Measurements from ENCODE around the gene TRPC4AP. TPM values are rescaled to one million over a fixed set of nuclear protein-coding genes. Genes with fewer than 3 reads are reported as not detected.

Gene TRPC4AP
- total RNA-seq, 2 experiments from 2014 or later, result 48.2 to 49.1 TPM

DNA sequence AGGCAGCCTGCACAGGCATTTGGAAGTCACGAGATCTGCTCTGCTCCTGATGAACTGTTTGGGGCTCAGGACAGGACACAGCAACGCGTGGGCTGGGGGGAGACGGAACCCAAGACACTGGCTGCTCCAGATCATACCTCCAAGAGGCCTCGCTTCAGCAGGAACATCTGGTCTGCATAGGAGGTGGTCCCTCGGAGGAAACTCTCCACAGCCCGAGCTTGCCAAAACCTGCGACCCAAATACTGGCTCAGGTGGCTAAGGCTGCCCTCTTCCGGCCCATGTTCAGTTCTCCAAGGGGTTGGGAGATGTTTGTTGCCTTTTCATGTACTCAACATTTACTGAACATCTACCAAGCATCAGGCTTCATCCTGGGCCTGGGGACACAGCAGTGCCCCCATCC lies 85.2 kb downstream of the TRPC4AP start:
- ChIA-PET POLR2A (no interaction called here), CTCF (no interaction called here)

DNA sequence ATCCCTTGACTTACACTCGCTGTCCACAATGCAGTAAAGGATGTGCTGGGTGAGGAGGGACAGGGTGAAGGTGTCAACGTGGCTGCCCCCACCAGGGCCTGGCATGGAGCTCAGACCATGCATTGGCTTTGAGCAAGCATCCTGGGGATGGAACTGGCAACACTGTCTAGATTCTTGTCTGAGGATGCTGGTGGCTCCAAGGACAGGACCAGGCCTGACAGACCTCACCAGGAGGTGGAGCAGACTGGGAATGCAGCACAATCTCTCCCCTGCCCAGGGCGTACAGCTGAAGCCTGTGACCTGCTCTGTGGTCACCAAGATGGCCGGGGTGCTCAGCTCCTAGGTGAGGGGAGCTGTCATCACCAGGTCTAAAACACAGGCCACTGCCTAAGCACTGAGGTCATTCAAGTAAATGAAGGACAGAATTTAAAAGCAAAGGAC lies 86.1 kb downstream of the TRPC4AP start:
- POLR2A ChIA-PET, result no interaction called here
- CTCF ChIA-PET, result interaction anchor here (0.6 kb wide), 1 partner anchor 588 kb away, joined by 4 read pairs; no protein-coding TSS in a partner anchor

DNA sequence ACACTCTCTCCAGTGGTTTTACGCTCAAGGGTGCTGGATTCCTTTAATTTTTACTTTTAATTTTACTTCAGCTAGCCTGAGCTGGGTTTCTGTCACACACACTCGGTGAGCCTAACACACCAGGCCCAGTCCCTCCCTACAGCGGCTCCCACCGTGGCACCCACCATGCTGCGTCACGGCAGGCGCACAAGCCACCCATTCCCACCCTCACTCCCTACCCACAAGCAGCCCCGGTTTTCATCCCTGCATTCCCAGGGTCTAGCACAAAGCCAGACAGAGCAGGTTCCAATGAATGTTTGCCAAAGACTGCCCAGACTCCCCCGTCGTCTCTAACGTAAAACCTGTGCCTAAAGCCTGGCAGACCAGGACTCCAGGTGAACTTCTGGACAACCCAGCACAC lies 86.6 kb downstream of the TRPC4AP start:
- ChIA-PET POLR2A (no interaction called here), CTCF (no interaction called here)

DNA sequence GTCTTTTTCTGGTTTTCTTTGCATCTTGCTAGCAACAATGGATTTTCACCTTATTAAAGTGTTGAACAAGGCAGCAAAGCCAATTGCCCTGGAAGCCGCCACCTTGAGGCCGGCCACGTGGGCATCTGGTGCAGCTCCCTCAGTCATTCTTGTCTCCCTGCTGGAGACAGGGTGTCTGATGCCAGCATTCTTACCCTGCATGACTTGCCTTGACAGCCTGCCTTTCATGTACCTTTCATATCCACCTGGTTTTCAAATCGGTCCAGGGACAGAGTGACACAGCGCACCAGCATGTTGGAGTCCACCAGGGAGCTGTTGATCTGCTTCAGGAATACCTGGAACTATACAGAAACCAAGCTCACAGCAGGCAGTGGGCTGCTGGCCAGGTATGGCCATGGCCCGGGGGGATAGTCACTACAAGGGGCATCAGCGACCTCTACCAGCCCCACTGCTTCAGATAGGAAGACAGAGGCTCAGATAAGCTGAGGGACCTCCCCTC lies 87.1 kb downstream of the TRPC4AP start:
- CTCF ChIA-PET, result no interaction called here
- POLR2A ChIA-PET, result no interaction called here

DNA sequence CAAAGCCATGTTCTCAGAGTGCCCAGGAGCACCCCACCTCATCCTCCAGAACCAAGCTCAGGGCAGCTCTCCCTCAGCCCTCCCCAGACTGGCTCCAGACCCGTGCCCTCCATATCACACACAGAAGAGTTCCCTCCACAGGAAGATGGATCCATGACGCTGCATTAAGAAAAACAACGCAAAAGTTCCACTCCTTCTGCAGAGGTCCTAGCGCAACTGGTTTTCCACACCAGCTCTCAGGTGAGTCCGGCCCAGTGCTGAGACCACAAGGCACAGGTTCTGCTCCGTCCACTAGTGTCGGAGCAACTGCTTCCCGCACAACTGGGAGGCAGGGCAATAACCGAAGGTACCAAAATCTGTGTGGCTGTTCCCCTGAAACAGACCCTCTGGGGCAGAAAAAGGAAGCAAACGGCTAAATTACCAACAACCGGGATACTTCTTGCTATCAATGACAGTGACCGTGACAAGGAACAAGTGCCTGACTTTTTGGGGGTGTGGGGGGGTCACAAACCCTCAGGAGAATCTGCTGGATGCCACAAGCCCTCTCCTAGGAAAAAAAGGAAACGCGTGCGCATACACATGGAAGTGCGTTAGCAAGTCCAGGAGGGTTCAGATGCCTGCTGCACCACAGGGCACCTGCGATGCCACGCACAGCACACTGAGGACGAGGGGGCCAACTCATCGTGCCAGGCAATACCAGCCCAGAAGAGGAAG lies 87.7 kb downstream of the TRPC4AP start:
- ChIA-PET POLR2A (no interaction called here), CTCF (no interaction called here)

DNA sequence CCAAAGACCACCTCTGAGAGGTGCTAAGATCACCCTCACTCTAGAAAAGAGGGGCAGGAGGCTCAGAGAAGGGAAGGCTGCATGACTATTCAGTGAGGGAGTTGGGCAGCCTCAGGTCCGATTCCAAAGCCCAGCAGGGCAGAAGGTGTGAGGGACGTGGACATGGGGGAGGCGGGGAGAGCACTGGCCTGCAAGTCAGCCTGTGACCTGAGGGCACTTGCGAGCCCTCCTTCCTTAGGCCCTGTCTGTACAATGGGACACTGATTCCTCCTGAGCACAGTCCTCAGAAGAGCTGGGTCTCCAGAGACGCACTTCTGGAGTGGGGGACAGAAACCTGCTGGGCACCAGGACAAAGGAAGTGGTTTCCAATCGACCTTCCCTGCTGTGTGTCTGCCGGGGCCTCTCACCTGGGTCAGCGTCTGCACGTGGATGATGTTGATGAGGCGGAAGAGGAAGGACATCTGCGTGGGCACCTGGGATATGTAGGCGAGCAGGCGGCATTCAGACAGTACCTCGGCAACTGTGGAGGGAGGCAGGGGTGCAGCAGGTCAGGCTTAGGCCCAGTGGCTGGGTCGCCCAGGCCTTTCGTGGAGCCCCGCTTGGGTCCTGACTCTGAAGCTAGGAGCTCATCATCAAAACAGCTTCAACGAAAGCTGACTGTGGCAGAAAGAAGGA lies 88.4 kb downstream of the TRPC4AP start:
- ChIA-PET CTCF (no interaction called here), POLR2A (no interaction called here)

DNA sequence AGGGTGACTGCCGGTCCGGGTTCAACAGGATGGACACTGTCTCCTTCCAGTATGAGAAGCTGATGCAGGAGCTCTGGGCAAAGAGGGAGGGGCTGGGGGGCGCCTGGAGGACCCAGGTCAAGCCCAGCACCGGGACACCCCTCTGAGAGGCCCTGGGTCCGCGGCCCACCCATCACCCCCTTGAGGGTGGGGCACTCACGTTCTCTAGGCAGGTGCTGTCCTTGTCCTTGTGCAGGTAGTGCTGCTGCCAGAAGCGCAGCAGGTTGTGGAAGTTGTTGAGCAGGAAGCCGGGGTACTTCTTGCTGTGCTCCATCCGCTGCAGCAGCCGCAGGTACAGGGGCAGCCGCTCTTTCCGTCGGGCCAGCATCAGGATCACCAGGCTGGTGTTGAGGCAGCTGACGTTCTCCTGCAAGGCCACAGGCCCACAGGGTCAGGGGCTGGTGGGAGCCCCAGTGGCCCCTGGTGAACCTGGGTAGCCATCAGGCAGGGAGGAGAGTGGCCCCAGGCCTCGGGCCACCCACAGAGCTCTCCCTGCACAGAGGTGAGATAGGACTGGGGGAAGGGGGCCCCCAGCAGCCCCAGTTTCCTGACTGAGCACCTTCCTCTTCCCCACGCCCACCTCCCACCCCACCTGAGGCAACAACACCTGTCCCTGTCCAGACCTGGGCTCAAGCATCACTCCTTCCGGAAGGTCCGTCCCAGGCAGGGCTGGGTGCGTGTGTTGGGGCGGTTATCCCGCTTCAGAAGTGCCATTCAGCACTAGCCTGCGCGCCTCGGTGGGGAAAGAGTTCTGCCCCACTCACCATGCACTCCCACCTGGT lies 89.2 kb downstream of the TRPC4AP start:
- ChIA-PET CTCF (interaction anchor here (0.5 kb wide), 1 partner anchor 12 kb away, joined by 3 read pairs; no protein-coding TSS in a partner anchor), POLR2A (no interaction called here)

DNA sequence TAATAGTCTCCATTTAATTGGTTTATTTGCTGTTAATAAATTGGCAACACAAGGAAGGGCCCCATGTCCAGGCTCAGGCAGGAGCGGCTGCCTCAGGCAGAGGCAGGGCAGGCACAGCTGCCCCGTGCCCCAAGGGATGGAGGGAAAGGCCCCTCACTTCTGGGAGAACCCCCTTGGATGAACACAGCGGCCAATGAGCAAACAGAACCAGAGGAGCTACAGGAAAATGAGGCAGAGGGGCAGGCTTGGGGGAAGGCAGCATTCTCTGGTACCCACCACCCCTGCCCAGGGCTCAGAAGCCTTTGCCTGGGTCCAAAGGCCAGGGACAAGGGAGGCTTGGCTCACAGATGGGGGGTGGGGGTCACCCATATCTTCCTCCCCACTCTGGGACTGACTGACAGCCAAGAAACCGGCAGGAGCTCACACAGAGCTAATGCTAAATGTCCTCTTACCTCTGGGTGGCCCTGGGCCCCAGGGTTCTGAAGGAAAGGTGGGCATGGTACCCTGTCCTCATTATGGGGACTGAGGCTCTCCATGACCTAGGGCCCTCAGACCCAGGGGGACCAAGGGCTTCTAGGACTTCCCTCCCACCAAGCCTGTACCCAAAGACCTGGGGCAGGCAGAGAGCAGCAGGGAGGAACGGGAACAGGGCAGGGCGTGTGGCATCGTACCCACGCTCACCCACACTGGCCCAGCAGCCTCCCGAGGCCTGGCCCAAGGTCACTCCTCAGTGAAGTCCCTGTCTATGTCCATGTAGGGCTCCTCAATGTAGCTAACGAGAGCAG lies 90.0 kb downstream of the TRPC4AP start:
- ChIA-PET POLR2A (no interaction called here), CTCF (interaction anchor here (0.5 to 2.7 kb wide), 2 partner anchors 12 to 129 kb away, joined by 3 to 8 read pairs; partner anchors contain the start of gene GGT7)

DNA sequence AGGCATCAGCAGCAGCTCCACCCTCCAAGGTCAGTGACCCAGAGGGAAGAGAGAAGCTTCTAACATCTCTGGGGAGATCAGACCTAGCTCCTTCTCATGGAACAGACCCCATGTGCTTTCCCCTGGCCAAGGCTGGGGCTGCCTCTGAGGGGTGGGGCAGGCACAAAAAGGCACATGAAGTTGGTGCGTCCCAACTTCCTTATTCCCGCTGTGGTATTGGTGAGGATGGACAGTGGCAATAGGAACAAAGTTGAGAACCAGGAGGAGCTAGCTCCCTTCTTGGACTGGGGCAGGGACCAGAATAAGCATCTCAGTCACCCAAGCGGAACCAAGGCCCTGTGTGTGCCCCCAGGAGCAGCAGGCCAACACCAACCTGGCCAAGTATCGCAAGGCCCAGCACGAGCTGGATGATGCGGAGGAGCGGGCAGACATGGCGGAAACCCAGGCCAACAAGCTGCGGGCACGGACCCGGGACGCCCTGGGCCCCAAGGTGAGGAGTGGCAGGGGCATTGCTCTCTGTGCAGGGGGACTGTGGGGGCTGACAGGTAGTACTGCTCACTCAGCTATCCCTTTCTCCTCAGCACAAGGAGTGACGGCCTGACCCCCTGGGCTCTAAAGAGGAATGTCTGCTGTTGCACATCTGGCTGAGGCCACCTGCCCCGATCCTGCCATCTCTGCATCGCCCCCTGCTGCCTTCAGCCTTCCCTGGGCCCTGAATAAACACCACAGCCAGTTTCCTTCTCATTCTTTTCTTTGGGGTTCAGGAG lies 90.8 kb downstream of the TRPC4AP start:
- ChIA-PET CTCF (interaction anchor here (1.7 to 2.7 kb wide), 2 partner anchors 126 to 128 kb away, joined by 3 to 8 read pairs; partner anchors contain the start of genes ACSS2 and GGT7), POLR2A (no interaction called here)

DNA sequence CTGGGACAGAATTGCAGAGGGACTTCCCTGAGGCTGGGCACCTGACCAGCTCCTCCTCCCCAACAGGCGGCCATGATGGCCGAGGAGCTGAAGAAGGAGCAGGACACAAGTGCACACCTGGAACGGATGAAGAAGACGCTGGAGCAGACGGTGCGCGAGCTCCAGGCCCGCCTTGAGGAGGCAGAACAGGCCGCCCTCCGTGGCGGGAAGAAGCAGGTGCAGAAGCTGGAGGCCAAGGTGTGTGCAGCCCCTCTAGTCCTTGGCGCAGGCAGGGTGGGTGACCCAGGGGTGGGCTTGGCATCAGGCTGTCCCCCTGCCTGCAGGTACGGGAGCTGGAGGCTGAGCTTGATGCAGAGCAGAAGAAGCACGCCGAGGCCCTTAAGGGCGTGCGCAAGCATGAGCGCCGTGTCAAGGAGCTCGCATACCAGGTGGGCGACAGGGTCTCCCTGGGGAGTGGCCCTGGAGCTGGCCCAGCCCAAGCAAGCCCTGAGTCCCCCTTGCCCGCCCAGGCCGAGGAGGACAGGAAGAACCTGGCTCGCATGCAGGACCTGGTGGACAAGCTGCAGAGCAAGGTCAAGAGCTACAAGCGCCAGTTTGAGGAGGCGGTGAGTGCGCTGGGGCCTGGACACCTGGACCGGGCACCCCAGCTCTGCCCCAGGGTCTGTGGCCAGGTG lies 91.5 kb downstream of the TRPC4AP start:
- ChIA-PET CTCF (interaction anchor here (1.7 to 2.7 kb wide), 2 partner anchors 125 to 127 kb away, joined by 3 to 8 read pairs; partner anchors contain the start of genes ACSS2 and GGT7), POLR2A (no interaction called here)

DNA sequence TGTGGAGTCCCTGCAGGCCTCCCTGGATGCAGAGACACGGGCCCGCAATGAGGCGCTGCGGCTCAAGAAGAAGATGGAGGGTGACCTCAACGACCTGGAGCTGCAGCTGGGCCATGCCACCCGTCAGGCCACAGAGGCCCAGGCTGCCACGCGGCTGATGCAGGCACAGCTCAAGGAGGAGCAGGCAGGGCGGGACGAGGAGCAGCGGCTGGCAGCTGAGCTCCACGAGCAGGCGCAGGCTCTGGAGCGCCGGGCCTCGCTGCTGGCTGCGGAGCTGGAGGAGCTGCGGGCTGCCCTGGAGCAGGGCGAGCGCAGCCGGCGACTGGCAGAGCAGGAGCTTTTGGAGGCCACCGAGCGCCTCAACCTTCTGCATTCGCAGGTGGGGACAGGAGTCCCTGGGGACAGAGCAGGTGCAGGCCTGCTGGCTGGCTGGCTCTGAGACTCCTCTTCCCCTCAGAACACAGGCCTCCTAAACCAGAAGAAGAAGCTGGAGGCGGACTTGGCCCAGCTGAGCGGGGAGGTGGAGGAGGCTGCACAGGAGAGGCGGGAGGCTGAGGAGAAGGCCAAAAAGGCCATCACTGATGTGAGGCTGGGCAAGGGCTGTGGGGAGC lies 92.2 kb downstream of the TRPC4AP start:
- ChIA-PET POLR2A (interaction anchor here (0.9 kb wide), 1 partner anchor 166 kb away, joined by 3 read pairs; no protein-coding TSS in a partner anchor), CTCF (interaction anchor here (1.7 to 2.7 kb wide), 2 partner anchors 124 to 127 kb away, joined by 3 to 8 read pairs; partner anchors contain the start of genes ACSS2 and GGT7)

DNA sequence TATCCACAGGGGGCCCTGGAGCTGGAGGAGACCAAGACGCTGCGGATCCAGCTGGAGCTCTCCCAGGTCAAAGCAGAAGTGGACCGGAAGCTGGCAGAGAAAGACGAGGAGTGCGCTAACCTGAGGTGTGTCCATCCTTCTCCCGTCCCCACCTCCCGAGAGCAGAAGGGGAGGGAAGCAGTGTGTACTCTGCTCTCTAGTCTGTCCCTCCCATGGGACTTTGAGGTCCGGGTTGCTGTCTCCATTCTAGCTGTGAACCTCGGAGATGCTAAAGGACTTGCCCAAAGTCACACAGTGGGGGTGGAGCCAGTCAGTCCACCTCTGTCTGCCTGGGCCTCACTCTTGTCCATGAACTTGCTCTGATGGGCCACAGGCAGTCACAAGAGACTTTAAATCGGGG lies 92.8 kb downstream of the TRPC4AP start:
- ChIA-PET POLR2A (interaction anchor here (0.9 kb wide), 1 partner anchor 166 kb away, joined by 3 read pairs; no protein-coding TSS in a partner anchor), CTCF (interaction anchor here (1.7 to 2.7 kb wide), 2 partner anchors 124 to 126 kb away, joined by 3 to 8 read pairs; partner anchors contain the start of genes ACSS2 and GGT7)

DNA sequence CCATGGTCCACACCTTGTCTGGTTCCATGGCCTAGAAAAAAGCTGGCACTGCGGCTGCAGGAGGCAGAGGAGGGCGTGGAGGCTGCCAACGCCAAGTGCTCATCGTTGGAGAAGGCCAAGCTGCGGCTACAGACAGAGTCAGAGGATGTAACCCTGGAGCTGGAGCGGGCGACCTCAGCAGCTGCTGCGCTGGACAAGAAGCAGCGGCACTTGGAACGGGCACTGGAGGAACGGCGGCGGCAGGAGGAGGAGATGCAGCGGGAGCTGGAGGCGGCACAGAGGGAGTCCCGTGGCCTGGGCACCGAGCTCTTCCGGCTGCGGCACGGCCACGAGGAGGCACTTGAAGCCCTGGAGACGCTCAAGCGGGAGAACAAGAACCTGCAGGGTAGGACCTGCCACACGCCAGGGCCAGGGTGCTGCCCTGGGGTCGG lies 93.6 kb downstream of the TRPC4AP start:
- ChIA-PET POLR2A (interaction anchor here (0.9 kb wide), 1 partner anchor 129 kb away, joined by 3 read pairs; no protein-coding TSS in a partner anchor), CTCF (no interaction called here)

DNA sequence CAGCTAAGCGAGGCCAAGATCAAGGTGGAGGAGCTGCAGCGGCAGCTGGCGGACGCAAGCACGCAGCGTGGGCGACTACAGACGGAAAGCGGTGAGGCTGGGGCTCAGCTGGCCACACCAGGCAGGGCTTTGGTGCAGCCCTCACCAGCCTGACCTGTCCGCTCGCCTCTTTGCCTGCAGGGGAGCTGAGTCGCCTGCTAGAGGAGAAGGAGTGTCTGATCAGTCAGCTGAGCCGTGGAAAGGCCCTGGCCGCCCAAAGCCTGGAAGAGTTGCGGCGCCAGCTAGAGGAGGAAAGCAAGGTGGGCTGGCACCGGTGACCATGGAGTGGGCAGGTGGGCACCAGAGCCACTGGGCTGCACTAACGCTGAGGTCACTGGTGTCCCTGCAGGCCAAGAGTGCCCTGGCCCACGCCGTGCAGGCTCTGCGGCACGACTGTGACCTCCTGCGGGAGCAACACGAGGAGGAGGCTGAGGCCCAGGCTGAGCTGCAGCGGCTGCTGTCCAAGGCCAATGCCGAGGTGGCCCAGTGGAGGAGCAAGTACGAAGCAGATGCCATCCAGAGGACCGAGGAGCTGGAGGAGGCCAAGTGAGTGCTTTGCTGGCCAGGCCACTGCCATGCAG lies 94.2 kb downstream of the TRPC4AP start:
- POLR2A ChIA-PET, result interaction anchor here (0.9 kb wide), 1 partner anchor 128 kb away, joined by 3 read pairs; no protein-coding TSS in a partner anchor
- CTCF ChIA-PET, result interaction anchor here (1.0 kb wide), 1 partner anchor 9 kb away, joined by 4 read pairs; no protein-coding TSS in a partner anchor

DNA sequence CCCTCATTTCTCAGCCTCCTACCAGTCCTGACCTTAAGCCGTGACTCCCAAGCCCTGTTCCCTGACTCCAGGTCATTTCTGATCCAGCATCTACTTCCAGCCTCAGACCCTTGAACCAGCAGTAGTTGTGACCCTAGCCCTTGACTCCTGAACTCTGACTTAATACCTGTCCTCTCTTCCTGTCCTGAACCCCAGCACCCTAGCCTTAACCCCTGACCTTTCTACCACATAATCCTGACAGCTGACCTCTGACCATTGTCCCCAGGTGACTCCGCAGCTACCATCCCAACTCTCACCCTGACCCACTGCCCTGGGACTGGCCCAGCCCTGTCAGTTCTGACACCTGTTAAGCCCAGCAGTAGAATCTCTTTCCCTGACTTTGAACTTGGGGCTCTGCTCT lies 94.8 kb downstream of the TRPC4AP start:
- POLR2A ChIA-PET, result no interaction called here
- CTCF ChIA-PET, result interaction anchor here (0.7 to 1.0 kb wide), 2 partner anchors 8 to 99 kb away, joined by 3 to 4 read pairs; no protein-coding TSS in a partner anchor

DNA sequence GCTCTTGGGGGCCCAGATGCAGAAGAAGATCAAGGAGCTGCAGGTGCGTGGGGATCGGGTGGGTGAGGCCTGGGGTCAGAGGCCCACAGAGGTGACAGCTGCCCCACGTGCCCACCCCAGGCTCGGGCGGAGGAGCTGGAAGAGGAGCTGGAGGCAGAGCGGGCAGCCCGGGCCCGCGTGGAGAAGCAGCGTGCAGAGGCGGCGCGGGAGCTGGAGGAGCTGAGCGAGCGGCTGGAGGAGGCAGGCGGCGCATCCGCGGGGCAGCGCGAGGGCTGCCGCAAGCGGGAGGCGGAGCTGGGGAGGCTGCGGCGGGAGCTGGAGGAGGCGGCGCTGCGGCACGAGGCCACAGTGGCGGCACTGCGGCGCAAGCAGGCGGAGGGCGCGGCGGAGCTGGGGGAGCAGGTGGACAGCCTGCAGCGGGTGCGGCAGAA lies 95.5 kb downstream of the TRPC4AP start:
- POLR2A ChIA-PET, result no interaction called here
- CTCF ChIA-PET, result interaction anchor here (0.7 kb wide), 1 partner anchor 99 kb away, joined by 3 read pairs; no protein-coding TSS in a partner anchor

Data from activated CD8-positive, alpha-beta memory T cell treated with anti-CD3 and anti-CD28 coated beads for 36 hours (primary cell).